ENCODE results near the gene LHX8.
"Not testable (repeated sequence)": the region's sequence is repeated elsewhere in the genome, so short reads cannot be mapped to it uniquely, and the experiment has no call there.

Gene LHX8

DNA sequence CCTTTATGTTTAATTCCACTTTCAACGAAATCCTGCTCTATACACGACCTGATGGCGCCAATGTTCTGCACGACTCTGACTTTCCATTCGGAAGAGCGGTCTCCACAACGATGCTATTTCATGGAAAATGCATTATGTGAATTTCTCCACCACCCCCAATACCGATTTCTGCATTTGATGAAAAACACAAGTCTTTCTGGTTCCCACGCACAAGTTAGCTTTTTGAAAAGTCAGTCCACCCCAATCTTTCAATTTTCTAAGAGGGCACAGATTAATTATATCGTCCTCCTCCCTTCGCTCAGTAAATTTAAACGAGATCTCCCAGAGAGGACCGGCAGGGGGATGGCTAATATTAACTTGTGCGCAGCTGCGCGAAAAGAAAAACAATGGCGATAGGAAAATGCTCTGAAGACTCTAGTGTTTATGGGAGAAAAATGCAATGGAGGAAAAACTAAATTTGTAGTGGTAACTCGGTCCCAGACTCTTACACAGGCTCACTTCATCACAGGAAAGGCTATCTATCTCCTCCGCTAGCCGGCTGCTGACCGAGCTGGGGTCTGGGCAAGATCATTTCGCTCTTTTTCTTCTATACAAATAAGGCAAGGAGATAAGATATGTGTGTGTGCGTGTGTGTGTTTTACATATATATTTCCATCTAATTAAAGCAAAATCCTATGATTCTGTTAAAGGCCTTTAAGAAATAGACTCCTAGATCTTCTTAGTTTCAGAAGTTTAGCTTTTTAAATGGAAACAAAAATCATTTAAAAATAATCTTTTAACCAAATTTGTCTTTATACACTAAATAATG lies 1.2 kb upstream of the LHX8 start:
- no peak for ATAC-seq
- no peak for DNase-seq

DNA sequence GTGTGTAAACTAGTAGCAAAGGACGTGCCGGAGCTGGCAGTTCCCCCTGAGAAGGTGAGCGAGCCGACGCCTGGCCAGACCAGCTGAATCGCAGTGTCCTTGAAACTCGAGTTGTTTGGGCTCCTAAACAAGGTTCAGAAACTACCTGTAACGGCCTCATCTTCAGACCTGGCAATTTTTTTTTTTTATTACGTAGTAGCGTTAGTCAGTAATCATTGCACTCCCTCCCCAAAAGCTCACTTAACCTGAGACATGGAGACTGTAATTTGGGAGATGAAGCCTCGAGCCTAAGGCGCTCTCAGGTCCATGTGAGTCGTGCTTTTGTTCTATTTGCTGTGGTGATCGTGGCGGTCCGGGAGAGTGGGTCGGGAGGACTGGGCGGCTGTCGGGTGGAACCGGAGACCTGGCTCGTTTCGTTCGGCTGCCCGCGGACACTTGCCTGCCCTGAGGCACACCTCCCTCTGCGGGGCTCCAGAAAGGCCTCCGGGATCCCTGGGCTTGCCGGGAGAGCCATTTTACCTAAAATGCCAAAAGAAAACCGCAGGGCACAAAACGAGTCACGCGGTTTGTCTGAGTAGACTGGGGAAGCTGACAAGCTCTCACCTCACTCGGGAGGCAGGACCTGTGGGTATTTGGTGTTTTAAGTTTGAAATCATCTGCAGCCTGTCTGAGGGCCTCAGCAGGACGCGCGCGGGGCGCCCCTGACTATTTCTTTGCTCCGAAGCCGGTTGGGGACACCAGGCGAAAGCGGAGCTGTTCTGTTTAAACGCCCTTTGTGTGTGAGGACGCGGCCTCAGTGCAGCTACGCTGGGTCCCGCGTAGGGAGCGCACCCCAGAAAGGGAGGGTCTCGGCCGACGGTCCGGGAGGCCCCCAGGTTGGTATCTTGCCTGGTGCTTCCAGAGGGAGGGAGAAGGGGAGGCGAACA lies 722 bp downstream of the LHX8 start:
- no peak for DNase-seq
- ATAC-seq = peak; percentile 45

DNA sequence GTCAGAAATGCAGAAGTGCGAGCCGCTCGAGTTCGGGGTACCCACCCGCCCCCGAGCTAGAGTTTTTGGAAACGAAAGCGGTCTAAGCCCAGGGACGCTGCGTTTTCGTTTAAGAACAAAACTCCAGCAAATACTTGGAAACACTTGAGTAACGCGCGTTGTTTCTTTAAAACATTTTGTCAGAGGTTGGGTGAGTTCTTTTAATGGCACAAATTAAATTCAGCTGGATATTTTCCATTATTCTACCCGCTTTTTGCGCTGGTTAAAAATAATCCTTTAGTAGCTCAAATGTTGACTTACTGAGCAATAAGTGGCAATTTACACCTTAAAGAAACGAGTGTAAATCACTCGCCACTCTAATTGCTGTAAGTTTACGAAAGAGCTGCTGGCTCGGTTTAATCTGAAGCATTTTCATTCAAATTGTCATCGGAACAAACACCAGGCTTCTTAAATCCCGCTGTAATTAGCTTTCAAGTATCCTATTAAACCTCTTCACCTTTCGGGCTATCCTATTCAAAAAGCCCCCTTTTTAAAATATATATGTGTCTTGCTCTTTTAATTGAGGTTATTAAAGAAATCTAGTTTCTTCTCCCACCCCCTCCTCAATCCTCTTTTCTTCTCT lies 1.5 kb downstream of the LHX8 start:
- no peak for ATAC-seq

DNA sequence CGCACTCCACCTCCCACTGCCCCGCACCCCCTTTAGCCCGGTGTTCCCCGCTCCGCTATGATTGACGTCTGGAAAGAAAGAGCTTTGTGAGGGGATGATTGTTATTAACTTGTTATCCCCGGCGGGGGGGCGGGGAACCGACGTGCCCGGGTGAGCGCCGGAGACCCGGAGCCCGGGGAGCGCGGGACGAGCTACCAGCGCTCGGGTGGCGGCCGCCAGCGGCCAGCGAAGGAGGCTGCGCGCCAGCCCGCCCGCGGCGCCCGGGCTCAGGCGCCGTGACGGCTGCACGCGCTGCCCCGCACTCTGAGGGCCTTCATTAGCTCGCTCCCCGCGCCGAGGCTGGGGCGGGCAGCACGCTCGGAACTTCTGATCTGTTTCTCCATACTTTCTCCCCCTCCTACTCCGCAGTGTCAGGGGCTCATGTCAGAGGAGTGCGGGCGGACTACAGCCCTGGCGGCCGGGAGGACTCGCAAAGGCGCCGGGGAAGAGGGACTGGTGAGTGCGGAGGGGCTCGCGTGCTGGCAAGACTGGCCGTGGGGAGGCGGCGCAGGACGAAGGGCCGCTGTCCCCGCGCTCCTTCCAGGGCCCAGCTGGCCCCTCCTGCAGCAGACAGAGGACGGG lies 2.1 kb downstream of the LHX8 start:
- ATAC-seq = no peak
- DNase-seq = no peak

More for the DNA sequence above, 1.5 kb downstream of the LHX8 start:
- no peak for DNase-seq

DNA sequence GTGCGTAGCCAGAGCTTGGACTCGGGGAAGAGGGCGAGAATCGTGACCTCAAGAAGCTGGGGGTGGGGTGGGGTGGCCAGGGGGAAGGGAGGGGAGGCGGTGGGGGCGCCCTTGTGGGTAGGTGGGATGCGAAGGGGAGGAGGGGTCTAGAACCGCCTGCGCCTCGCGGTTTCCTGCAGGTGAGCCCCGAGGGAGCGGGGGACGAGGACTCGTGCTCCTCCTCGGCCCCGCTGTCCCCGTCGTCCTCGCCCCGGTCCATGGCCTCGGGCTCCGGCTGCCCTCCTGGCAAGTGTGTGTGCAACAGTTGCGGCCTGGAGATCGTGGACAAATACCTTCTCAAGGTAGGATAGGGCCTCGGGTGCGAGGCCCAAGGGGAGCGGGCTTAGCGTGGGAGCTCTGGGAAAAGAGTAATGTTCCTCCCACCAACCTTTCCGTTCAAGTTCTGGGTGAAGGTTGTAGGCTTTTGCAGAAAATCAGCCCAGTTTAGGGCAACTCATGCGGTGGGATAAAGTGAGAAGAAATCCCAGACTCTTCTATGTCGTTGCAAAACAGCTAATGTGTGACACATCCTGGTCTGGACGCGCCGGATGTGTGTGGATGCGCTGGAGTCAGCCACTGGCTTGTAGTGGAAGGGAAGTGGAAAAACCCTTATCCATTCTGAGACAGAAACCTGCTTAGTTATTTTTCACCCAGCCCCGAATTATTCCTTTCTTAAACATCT lies 2.9 kb downstream of the LHX8 start:
- ATAC-seq = no peak
- no peak for DNase-seq

DNA sequence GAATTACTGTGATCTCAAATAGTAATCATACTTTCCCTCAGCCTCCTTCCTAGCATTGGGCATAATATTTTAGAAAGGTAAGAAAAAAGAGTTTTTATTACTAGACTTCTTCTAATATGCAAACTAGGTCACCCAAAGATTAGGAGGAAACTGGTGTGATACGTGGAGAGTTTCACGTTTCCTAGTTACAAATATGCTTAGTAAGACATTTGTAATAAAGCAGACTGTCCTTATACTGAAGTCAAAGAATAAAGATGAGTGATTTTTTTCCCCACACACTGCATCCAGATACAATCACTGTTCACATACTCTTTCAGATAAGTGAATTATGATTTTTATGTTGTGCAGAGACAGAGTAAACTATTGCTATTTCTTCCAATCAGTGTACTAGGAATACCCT lies 17.9 kb downstream of the LHX8 start:
- DNase-seq (no peak), ATAC-seq (no peak)

DNA sequence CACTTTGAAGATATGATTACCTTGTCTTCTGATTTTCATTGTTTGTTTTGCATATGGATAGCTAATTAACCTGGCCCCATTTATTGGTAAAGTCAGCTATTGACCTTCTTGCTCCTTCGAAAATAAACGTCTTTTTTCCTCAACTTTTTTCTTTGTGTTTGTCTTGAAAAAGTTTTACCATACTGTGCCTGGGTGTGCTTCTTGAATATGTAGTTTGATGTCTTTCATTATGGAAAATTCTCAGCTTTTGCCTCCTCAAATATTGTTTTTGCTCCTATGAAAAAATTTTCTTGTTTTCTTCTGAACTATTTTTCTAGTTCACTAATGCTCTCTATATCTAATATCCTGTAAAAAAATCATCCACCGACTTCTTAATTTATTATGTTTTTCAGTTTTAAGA lies 25.0 kb downstream of the LHX8 start:
- no peak for ATAC-seq
- no peak for DNase-seq

DNA sequence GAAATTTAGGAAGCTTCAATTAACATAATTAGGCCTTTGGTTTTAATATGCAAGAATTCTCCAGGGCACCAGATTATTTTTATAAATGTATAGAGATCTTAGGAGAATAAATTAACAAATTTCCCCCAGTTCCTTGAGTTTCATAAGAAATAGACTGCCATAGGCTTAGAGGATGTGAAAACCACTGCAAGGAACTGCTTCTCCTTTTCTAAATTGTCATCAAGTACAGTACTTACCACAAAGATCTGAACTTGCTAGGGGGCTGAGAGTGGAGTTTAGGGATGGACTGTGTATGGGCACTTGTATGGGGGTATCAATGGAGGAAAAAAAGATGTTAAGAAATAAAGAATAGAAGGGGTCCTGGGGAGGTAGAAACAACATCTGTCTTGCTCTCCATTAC lies 31.1 kb downstream of the LHX8 start:
- ATAC-seq = no peak

DNA sequence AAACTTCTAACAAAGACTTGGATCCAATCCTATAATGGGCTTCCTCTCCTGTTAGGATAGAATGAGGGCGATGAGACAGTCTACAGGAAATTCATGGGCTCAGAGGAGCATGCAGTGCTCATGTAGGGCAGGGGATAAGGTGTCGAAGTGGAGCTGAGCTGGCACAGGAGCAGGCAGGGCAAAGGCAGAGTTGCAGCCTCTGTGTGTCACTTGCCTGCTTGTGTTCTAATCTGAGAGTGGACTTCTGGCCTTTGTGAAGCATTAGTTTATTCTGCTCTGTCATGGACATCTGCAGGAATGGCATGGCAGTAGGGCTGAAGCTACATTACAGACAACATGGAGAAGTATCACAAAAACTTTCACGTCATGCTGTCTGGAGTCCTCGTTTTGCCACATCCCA lies 32.6 kb downstream of the LHX8 start:
- ATAC-seq = no peak
- DNase-seq = no peak

More for the DNA sequence above, 31.1 kb downstream of the LHX8 start:
- DNase-seq = no peak

DNA sequence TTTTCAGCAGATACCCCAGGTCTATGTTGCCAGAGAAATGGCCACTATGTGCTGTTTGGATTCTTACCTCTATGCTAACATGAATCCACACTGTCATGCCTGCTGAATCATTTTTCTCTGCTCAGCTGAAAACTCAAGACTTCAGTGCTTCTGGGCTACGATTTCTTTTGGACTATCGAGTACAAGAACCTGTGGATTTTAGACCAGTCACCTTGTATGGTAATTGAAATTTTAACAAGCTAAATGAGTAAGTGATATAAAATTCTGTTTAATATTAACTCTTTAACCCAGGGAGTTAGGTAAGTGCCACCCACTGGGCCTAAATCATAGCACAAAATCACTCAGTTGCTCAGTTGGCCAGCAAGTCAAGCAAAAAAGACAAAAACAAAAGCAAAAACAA lies 35.8 kb downstream of the LHX8 start:
- DNase-seq = no peak
- ATAC-seq = no peak

DNA sequence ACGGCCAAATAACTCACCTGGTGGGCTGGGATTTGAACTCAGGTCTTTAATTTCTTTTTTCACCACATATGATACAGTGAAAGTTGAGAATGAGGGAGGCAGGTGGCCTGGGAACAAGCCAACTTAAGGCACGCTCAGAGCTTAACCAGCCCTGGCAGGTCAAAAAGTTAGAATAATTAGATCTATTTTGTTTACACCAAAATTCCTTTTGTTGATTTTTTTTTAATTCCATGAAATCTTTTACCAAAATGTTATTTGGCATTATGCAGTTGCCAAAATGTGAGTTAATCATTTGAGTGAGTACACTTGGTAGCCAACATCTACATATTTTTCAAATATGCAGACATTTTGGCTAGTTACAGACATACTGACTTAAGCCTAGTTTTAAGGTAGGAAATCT lies 36.8 kb downstream of the LHX8 start:
- ATAC-seq (no peak), DNase-seq (no peak)

DNA sequence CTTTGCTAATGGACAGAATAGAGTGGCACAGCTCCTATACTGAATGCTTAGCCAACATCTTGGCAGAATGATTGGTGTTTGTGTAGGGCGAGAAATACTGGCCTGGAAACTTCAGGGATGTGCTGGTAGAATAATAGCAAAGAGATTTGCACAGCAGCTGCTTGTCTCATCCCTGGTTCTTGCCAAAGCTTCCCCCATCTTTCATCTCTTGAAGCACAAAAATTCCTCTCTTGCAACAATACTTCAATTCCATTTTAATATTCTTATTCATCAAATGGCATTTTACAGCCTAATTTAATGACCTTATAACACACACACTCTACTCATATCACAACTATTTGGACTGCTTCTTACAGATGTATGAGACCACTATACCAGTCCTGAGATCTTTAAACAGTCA lies 37.7 kb downstream of the LHX8 start:
- ATAC-seq (no peak), DNase-seq (no peak)

DNA sequence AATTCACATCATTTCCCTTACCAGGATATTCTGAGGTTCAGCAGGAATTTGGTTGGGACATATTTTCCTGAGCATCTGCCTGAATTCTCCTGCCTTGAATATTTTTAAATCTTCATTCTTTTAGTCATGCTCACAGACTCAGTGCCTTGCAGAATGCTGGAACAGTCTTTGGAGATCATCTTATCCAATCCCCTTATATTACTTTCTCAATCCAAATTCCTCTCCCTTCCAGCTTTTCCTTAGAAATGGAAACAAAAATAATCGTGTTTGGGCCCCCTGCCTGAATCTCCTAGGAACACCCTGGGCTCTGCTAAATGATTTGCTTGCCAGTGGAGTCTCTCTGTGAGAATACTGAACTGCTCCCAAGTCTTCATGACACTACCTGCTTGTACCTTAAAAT lies 38.4 kb downstream of the LHX8 start:
- DNase-seq (no peak), ATAC-seq (no peak)

DNA sequence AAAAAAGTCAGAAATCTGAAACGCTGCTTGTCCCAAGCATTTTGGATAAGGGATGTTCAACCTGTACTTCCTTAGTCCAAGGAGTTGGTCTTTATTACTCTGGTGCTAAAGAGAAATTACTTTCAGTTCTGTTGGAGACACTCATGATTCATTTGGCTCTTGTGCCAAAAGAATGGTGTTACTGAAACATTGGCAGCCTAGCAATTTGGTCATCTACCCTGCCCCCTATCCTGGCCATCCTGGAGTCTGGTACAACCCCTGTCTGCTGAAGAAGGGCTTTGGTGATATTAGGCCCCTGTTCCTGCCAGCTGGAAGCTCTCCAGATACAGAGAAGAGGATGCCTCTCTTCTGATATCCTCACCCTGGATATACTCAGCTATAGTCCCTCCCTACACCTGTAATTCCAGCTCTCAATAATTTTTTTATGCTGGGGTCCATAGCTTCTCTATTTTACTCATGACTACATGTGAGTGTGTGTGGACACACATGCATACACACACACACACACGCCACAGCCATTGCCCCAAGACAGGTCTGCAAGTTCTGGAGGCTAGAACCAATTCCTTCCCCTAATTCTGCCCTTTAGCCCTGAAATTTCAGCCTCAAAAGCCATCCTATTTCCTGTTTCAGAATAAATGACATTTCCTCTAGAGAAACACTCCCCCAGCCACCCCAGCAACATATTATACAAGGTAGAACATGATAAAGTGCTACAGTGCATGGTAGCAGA lies 40.0 kb downstream of the LHX8 start:
- ATAC-seq (no peak), DNase-seq (no peak)

DNA sequence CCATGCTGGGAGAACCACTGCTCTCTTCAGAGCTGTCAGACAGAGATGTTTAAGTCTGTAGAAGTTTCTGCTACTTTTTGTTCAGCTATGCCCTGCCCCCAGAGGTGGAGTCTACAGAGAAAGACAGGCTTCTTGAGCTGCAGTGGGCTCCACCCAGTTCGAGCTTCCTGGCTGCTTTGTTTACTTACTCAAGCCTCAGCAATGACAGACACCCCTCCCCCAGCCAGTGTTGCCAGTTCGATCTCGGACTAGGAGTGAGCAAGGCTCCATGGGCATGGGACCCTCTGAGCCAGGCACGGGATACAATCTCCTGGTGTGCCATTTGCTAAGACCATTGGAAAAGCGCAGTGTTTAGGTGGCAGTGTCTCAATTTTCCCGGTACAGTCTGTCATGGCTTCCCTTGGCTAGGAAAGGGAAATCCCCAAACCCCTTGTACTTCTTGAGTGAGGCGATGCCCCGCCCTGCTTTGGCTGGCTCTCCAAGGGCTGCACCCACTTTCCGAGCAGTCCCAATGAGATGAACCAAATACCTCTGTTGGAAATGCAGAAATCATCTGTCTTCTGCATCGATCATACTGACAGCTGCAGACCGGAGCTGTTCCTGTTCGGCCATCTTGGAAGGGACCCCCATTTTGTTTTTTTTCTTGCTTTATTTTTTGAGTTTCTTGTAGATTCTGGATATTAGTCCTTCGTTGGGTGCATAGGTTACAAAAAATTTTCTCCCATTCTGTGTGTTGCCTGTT lies 47.2 kb downstream of the LHX8 start:
- not testable (repeated sequence) for DNase-seq, ATAC-seq

DNA sequence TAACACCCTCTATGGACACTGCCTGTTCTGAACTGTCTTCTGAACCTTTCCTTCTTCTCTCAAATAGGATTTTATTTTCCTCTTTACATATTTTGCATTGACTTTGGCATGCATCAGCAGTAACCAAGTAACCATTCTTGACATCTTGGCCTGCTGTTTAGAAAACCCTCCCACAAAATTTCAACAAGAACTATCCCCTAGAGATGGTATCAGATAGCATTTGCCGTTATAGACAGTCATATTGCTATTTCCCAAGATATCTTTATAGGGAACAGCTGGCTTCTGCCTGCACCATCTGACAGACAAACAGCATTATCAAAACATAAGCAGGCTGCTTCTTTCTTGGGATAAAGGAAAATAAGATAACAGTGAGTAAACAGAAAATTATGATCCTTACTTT lies 54.7 kb downstream of the LHX8 start:
- ATAC-seq (no peak), DNase-seq (no peak)

DNA sequence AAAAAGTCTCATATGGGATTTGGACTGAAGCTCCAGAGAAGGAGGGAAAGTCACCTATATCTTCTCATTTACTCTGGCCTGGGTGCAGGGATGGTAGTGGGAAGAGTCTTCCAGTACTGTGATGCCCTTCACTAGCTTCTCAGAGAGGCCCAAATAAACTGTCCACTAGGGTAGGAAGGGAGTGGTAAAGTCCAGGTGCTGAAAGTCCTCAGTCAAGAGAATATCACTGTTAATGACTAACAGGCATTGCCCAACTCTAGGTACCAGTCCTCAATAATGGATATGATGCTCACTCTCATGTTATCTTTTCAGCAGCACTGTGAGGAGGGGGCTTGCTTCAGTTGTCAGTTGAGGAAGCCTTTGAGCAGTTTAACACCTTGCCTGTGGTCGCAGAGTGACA lies 64.0 kb downstream of the LHX8 start:
- DNase-seq (no peak), ATAC-seq (no peak)

DNA sequence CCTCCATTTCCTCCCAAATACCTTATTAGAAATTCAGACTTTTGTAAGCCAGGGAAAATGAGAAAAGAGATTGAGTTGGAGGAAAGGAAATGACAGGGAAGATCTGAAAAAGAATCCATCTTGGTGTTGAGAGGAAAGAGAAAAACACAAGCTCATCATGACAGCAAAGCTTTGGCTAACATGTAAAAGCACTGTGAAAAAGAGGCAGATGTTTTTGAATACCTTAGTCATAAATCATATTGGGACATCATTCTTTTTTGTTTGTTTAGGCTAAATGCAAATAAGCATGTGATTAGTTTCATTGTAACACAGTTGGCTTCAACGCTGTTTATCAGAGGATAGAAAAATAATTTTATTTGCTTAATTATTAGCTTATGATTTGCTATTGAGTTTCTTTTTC lies 64.6 kb downstream of the LHX8 start:
- no peak for ATAC-seq
- DNase-seq = no peak

DNA sequence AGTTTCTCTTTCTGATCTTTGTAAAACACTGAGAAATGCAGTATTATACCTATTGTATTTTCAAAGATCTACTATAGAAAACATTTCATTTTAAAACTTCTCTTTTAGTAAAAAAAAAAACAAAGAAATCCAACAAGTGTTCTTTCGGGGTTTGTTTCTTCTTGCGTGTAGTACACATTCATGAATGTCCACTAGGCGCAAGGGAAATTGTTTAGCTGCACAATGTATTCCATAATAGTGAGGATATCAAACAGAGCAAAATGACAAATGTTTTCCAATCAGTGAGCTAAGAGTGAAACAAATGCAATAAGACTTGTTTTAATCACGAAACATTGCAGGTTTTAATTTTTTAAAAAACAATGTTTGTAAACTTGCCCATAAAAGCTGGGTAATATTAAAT lies 68.6 kb downstream of the LHX8 start:
- no peak for DNase-seq
- no peak for ATAC-seq

All from stimulated activated naive CD8-positive, alpha-beta T cell treated with anti-CD3 and anti-CD28 coated beads, Interleukin-15, Interleukin-2, amounts not matched to agents 100 U/mL and 50 U/mL, for 24 hours (primary cell).